SU-DHL-6 (cell line): ENCODE measurements around the gene SRCAP.

ENCODE experiments used
- EZH2phosphoT487 ChIP-seq: fragments of 200-600 bp; sonication (generic), shearing (Covaris generic); conservative IDR thresholded peaks from 2 replicates; pipeline ENCODE4 v1.6.1; 2018; ENCODE audit warnings: mild to moderate bottlenecking, antibody characterized with exemption, low read length, moderate library complexity, mixed read lengths
- TF ChIP-seq, protein P1 (sequence below): fragments of 200-600 bp; sonication (generic); IDR thresholded peaks from one replicate; pipeline ENCODE4 v1.5.1; 2017; ENCODE audit warnings: antibody characterized with exemption, mild to moderate bottlenecking, low read length, moderate library complexity; ENCODE audit not compliant: insufficient read depth, poor library complexity, severe bottlenecking

DNA sequence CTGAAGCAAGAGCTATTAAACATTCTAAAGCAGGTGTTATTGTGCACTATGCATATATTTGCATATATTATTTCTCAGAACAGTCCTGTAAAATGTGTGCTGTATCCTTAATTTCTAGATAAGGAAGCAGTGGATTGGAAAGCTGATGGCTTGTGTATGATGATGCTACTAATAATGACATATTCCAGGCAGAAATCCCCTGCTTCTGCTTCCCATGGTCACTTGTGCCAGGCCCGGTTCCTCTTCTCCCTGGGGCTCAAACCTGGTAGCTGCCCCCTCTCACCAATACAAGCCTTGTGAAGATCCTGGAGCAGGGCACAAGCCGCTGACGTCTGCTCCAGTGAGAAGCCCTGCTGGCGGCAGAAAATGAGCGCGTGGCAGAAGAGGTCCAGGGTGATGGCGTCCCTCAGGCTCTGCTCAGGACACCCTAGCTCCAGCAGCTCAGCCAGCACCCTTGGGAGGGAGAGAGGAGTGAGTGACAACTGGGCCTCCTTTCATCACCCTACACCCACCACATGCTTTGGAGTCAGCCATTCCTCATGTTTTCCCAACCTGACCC is 61.1 kb downstream of the SRCAP start:
- TF ChIP-seq, protein P1, sequence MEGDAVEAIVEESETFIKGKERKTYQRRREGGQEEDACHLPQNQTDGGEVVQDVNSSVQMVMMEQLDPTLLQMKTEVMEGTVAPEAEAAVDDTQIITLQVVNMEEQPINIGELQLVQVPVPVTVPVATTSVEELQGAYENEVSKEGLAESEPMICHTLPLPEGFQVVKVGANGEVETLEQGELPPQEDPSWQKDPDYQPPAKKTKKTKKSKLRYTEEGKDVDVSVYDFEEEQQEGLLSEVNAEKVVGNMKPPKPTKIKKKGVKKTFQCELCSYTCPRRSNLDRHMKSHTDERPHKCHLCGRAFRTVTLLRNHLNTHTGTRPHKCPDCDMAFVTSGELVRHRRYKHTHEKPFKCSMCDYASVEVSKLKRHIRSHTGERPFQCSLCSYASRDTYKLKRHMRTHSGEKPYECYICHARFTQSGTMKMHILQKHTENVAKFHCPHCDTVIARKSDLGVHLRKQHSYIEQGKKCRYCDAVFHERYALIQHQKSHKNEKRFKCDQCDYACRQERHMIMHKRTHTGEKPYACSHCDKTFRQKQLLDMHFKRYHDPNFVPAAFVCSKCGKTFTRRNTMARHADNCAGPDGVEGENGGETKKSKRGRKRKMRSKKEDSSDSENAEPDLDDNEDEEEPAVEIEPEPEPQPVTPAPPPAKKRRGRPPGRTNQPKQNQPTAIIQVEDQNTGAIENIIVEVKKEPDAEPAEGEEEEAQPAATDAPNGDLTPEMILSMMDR = no peak
- TF ChIP-seq EZH2phosphoT487 = no peak
